Pancreas (tissue), 10 donors: ENCODE data around the gene GRK2. TPM values are rescaled to one million over a fixed set of nuclear protein-coding genes. Genes with fewer than 3 reads are reported as not detected.

Source experiments
- ATAC-seq, 4 donors: fragments of 200-7000 bp; cut with Tn5 transposase; one replicate each; pipeline versions ENCODE4 v1.8.0 to v1.9.1; 2020; ENCODE audit warnings: mild to moderate bottlenecking in 4 of 4, moderate library complexity in 4 of 4
- DNase-seq, 6 donors: peaks; one replicate each; pipeline ENCODE4 v3.0.0-alpha.2; 2020
- FAIRE-seq: peaks from 2 replicates; lab custom pipeline; 2012; peaks lifted over from hg19 to GRCh38; lab: Jason Lieb, UNC
- H3K27ac ChIP-seq, 4 donors: fragments of 200-600 bp; sonication (generic); 1 replicate in 3 of 4; 2 replicates in 1 of 4; pipeline versions ENCODE4 v1.5.0 to v1.8.0; 2020
- H3K27me3 ChIP-seq, 4 donors: fragments of 200-600 bp; one replicate each; pipeline ENCODE4 v1.8.0; 2021
- H3K36me3 ChIP-seq, 3 donors: fragments of 200-600 bp; sonication (generic) in 1 of 3; one replicate each; pipeline versions ENCODE4 v1.5.0 to v1.8.0; 2020 to 2021
- H3K4me1 ChIP-seq, 3 donors: fragments of 200-600 bp; one replicate each; pipeline ENCODE4 v1.8.0; 2021
- H3K4me3 ChIP-seq, 4 donors: fragments of 200-600 bp; sonication (generic) in 2 of 4; one replicate each; pipeline versions ENCODE4 v1.5.0 to v1.8.0; 2020 to 2021
- H3K9me3 ChIP-seq, 4 donors: fragments of 200-600 bp; one replicate each; pipeline ENCODE4 v1.8.0; 2021
- CTCF ChIP-seq, 4 donors: fragments of 200-600 bp; sonication (generic) in 3 of 4; IDR thresholded peaks; one replicate each; pipeline versions ENCODE4 v1.5.0 to v1.8.0; 2021; ENCODE audit warnings: antibody characterized with exemption in 4 of 4
- WGBS, 2 donors: extraction: QIAGEN DNeasy Blood & Tissue Kit; methylation state at CpG; one replicate each; pipeline ENCODE4 v1.1.7; 2013; 5-methylcytosine and 5-hydroxymethylcytosine counted together
- intact Hi-C, 3 donors: fragments of 100-400 bp; cut with DNase I; formaldehyde crosslinking; loops; one replicate each; pipeline versions ENCODE4 v1.11.1 to v1.14.2; 2022
- polyA plus RNA-seq, 2 donors: library from polyadenylated mRNA; stranded (reverse); fragments of 200-250 nt; gene quantifications; one replicate each; pipeline ENCODE4 v1.2.3, GENCODE V29; 2013
- total RNA-seq, 6 donors: library from RNA; stranded (reverse); fragmentation: NEBNext Ultra II Directional in 4 of 6; extraction: Animal tissue kit (Norgen Biotek cat#: 25700) in 4 of 6; gene quantifications; one replicate each; pipeline versions ENCODE4 v1.2.1 to v1.2.4, GENCODE V29; 2021 to 2023
- donor health status: healthy with polysubstance abuse.
- donor health status: DM: no; HTN: no; CAD: no; lungs with moderate emphysema.
- donor health status: DM: no; HTN: no; CAD: no.
- donor health status: control.
- donor health status: control.
- donor health status: Bipolar disorder and iron deficiency.
- donor health status: DM: yes; HTN: yes; CAD: no.
- donor health status: DM: no; HTN: no; CAD: no.
- donor health status: DM: no; HTN: no; CAD: no.
- donor health status: DM: yes; HTN: yes; CAD: no.

Gene GRK2
- total and polyA plus RNA-seq, 8 donors: 19.1 to 60.6 (median 24.2) TPM

GRCh38 chr11:67299471-67300191 lies 33.4 kb downstream of the GRK2 start:
- 93 to 94% methylated on average over 27 to 29 of the region's 29 CpGs for WGBS, 2 donors
- intact Hi-C loops: no loop called here
- ATAC-seq (no peak), DNase-seq (peak in 2 of 6 donors; percentile 27 to 67), FAIRE-seq (no peak)
- no peak overlapping the region for H3K4me3 ChIP-seq
- no peak overlapping the region for H3K27ac ChIP-seq
- peaks cover 0 to 7% (median 0%) of the 10 kb centered on the region in 3 donors for H3K36me3 ChIP-seq
- no peaks in the 10 kb centered on the region for H3K27me3 ChIP-seq
- peaks cover 3 to 10% (median 9%) of the 10 kb centered on the region in 3 donors for H3K4me1 ChIP-seq
- no peaks in the 10 kb centered on the region for H3K9me3 ChIP-seq
- no peak for TF ChIP-seq CTCF (IDR thresholded peaks at IDR 0.05)

GRCh38 chr11:67300256-67300755 lies 34.0 kb downstream of the GRK2 start:
- 93 to 94% methylated on average over 13 of the region's 13 CpGs for WGBS, 2 donors
- intact Hi-C loops: no loop called here
- ATAC-seq (no peak), DNase-seq (peak in 2 of 6 donors; percentile 2 to 33), FAIRE-seq (no peak)
- H3K27me3 ChIP-seq: no peaks in the 10 kb centered on the region
- H3K36me3 ChIP-seq: peaks cover 0 to 7% (median 0%) of the 10 kb centered on the region in 3 donors
- peaks cover 3 to 11% (median 10%) of the 10 kb centered on the region in 3 donors for H3K4me1 ChIP-seq
- H3K4me3 ChIP-seq: no peak overlapping the region
- no peaks in the 10 kb centered on the region for H3K9me3 ChIP-seq
- TF ChIP-seq CTCF (IDR thresholded peaks at IDR 0.05): no peak
- no peak overlapping the region for H3K27ac ChIP-seq

GRCh38 chr11:67300756-67301312 lies 34.6 kb downstream of the GRK2 start:
- ATAC-seq: no peak
- Histone ChIP-seq H3K27me3 (no peaks in the 10 kb centered on the region), H3K36me3 (peaks cover 0 to 7% (median 0%) of the 10 kb centered on the region in 3 donors), H3K4me1 (peaks cover 3 to 11% (median 10%) of the 10 kb centered on the region in 3 donors), H3K4me3 (no peak overlapping the region), H3K27ac (no peak overlapping the region), H3K9me3 (no peaks in the 10 kb centered on the region)
- TF ChIP-seq CTCF (IDR thresholded peaks at IDR 0.05): no peak
- no peak for FAIRE-seq
- peak in 3 of 6 donors; percentile 6 to 68 (median 52) for DNase-seq
- intact Hi-C loops: no loop called here
- 91 to 93% methylated on average over 22 of the region's 22 CpGs for WGBS, 2 donors

- Histone ChIP-seq H3K9me3 (no peaks in the 10 kb centered on the region), H3K4me3 (peak overlapping the region in 2 of 4 donors; percentile 96 to 97), H3K27me3 (no peaks in the 10 kb centered on the region), H3K36me3 (peaks cover 0 to 7% (median 0%) of the 10 kb centered on the region in 3 donors), H3K4me1 (peaks cover 3 to 11% (median 10%) of the 10 kb centered on the region in 3 donors), H3K27ac (peak overlapping the region in 1 of 4 donors; percentile 69)
- WGBS, 2 donors: 92 to 93% methylated on average over 26 to 28 of the region's 28 CpGs
- ATAC-seq: no peak
- TF ChIP-seq CTCF (IDR thresholded peaks at IDR 0.05): no peak
- intact Hi-C loops: no loop called here
- DNase-seq: peak in 4 of 6 donors; percentile 10 to 81 (median 52)
- FAIRE-seq: no peak
These were observed 35.1 kb downstream of the GRK2 start for GRCh38 chr11:67301313-67301921.
